ENCODE results near the gene OTUD5.

GRCh38 chrX:48997865-48998264 is 40.5 kb upstream of the OTUD5 start:
- TF ChIP-seq, protein P1, sequence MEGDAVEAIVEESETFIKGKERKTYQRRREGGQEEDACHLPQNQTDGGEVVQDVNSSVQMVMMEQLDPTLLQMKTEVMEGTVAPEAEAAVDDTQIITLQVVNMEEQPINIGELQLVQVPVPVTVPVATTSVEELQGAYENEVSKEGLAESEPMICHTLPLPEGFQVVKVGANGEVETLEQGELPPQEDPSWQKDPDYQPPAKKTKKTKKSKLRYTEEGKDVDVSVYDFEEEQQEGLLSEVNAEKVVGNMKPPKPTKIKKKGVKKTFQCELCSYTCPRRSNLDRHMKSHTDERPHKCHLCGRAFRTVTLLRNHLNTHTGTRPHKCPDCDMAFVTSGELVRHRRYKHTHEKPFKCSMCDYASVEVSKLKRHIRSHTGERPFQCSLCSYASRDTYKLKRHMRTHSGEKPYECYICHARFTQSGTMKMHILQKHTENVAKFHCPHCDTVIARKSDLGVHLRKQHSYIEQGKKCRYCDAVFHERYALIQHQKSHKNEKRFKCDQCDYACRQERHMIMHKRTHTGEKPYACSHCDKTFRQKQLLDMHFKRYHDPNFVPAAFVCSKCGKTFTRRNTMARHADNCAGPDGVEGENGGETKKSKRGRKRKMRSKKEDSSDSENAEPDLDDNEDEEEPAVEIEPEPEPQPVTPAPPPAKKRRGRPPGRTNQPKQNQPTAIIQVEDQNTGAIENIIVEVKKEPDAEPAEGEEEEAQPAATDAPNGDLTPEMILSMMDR (conservative IDR thresholded peaks at IDR 0.05) = no peak
- no peak for TF ChIP-seq EZH2 (IDR thresholded peaks at IDR 0.05; ENCODE audit: low read depth)
